GM19438 (cell line): Measurements from ENCODE around the gene ACTL9.

Experiments
- ATAC-seq: cut with Tn5 transposase; IDR thresholded peaks from one replicate; pipeline ENCODE4 v1.9.1; 2021; ENCODE audit warnings: low read depth; ENCODE audit not compliant: unreplicated experiment

The ACTL9 gene

GRCh38 chr19:8648240-8648639, 50.4 kb downstream of the ACTL9 start:
- no peak for ATAC-seq
